Placental epithelial cell (primary cell): ENCODE results near the gene VIM. TPM values are rescaled to one million over a fixed set of nuclear protein-coding genes. Genes with fewer than 3 reads are reported as not detected.

ENCODE experiments used
- total RNA-seq: library from RNA; depleted of rRNA; stranded (reverse); fragments of >200 nt; gene quantifications from 2 replicates; pipeline ENCODE4 v1.2.3, GENCODE V29; 2012

The VIM gene
- 2,021 and 2,875 TPM in 2 replicates for total RNA-seq

GRCh38 chr10:17228091-17229015 lies at the start of gene VIM:
TSS of gene VIM (plus strand) at chr10:17228241. CDS start at chr10:17229423, 1,182 bp downstream.

DNA sequence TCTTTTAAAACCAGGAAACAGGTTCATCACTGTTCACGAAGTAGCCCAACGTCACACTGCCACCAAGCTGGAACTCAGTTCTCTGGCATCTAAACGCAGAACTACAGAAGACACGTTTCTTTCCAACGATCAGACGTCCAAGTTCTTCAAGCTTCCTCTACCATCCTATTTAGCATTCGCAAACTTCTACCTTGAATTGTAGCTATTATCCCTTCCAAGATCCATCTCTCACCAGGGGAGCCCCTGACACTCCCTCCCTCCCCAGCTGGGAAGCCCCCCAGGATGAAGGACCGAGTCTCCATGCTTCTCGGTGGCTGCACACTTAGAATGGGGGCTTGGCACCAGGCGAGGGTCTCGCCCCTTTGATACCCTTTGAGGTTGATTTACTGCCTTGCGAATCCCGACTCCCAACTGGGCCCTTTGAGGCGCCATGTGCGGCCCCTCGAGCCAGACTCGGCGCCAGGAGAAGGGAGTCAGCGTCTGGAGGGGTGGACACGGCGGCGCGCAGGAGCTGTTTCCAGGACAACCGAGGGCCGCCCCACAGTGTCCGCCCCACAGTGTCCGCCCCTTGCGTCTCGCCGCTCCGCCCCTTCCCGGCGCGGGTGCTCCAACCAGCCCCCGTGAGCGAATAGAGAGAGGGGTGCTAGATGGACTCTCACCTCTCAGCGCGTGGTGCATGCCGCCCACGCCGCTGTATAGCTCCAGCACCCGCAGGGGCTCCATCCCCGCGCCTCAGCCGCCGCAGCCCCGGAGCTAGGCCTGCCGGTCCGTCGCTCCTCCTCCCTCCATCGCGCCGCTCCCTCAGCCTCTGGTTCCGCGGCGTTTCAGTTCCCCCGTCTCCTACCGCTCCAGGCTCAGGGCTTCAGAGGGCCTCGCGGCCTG lies 26.9 kb upstream of the VIM start, which contains the start of gene TRDMT1:
TRDMT1 (minus strand) TSS at position 761 of the 882 bp plus-strand sequence; CDS start at position 723, 38 bp downstream.

Other genes starting within 250 kb of the VIM start
- gene CUBN, start 98.4 kb upstream of the VIM start, total RNA-seq = 0.43 and 0.79 TPM in 2 replicates
- 5.1 and 9.4 TPM in 2 replicates for gene TRDMT1, start 26.6 kb upstream of the VIM start, total RNA-seq
- not detected in 2 replicates for gene ST8SIA6, start 226.4 kb downstream of the VIM start, total RNA-seq